Stimulated activated CD4-positive, alpha-beta T cell treated with anti-CD3 and anti-CD28 coated beads, Interleukin-2, amount 100 ng/mL, for 24 hours (primary cell): ENCODE measurements around the gene CDH4.
"Not testable (repeated sequence)": the region's sequence is repeated elsewhere in the genome, so short reads cannot be mapped to it uniquely, and the experiment has no call there.

ENCODE experiments used
- DNase-seq, 2 donors: peaks; one replicate each; pipeline ENCODE4 v3.0.0-alpha.2; 2020

Gene CDH4

GRCh38 chr20:61391812-61392520 lies 139.9 kb downstream of the CDH4 start:
- DNase-seq, result no peak

DNA sequence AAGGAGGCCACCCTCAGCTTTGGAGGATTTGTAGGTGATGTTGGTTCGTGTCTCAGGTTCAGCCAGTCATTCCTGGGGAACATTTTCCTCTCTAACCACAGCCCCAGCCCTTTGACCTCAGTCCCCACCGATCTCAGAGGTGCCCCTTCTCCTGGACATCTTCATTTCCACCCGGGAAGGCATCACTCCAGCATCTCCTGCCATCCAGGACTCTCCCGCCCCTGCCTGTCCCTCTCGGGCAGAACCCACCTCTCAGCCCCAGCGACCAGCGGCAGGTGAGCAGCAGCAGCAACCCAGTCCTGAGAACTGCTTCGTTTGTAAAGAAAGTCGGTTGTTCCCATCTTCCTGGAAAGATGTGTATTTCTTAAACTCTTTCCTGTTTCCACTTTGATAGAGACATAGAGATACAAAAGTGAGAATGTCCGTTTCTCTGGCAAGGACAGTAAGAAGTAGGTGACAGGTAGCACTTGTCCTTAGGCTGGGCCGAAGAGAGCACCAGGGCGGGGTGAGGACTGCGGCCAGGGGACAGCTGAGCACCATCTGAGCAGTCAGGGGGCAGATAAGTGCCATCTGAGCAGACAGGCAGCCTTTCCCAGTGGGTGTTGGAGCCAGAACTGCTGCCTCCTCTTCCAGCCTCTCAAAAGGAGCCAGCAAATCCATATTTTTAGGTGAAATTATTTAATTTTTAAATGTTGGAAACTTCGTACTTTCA lies 142.2 kb downstream of the CDH4 start:
- DNase-seq, result no peak

DNA sequence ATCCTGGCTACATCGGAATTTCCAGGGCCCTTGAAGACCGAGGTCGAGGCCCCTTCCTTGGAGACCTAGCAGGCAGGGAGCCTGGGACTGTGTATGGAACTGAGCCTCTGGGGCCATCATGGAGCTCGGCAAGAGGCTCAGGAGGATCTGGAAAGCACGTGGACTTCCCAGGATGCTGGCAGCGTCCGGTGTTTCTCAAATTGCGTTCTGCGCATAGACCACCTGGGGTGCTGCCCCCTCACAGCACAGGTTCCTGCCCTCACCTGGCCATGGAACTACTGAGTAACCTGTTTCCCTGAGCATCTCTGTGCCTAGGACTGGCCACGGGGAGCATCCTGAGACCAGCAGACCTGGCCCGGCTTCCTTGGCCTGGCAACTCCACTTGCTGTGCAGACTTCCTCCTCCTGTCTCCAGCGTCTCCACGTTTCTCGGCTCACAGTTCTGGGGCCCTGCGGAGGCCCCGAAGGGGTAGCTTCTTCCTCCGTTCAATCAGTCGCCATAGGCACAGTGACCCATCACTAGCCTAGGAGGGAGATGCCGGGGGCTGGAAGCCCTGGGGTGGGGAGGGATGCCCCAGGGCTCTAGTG lies 144.3 kb downstream of the CDH4 start:
- DNase-seq, result no peak

- DNase-seq, result no peak
These were observed 145.1 kb downstream of the CDH4 start for GRCh38 chr20:61397146-61397545.

DNA sequence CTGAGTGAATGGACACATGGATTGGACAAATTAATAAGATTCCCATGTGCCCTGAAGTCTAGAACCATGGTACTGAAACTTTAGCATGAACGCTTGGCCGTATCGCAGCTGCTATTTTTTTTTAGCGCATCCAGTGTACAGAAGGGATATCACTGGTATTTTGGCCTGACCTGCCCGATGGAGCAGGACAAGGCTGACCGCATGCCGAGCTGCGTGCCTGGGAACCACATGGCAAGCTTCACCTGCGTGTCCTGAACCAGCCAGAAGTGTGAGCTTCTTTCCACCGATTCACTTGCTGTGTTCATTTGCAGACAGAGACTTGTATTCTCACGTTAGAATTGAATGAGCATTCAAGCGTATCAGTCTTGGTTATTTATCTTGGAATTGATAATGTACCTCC lies 145.7 kb downstream of the CDH4 start:
- DNase-seq, result no peak

DNA sequence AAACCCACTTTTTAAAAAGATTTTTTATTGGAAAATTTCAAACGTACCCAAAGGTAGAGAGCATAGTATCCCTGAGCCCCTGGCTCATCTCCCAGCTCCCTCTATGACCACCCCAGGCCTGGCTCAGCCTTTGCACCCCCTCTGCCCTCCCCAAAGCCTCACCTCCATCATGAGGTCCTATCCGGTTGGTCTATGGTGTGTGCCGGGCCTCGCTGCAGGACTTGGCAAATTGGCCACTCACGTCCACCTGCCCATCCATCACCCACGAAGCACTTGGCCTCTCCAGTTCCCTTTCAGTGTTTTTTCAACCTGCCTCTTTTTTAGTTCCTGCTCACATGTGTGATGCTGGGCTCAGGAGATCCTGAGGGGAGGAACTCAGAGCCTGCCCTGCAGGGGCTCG lies 147.4 kb downstream of the CDH4 start:
- no peak for DNase-seq

GRCh38 chr20:61400499-61400898 lies 148.4 kb downstream of the CDH4 start:
- DNase-seq, result no peak

GRCh38 chr20:61404303-61404702 lies 152.2 kb downstream of the CDH4 start:
- DNase-seq, result no peak

GRCh38 chr20:61405007-61405406 lies 152.9 kb downstream of the CDH4 start:
- no peak for DNase-seq

- DNase-seq, result not testable (repeated sequence)
These were observed 154.7 kb downstream of the CDH4 start for GRCh38 chr20:61406773-61407172.

GRCh38 chr20:61407561-61407960 lies 155.5 kb downstream of the CDH4 start:
- DNase-seq, result no peak

DNA sequence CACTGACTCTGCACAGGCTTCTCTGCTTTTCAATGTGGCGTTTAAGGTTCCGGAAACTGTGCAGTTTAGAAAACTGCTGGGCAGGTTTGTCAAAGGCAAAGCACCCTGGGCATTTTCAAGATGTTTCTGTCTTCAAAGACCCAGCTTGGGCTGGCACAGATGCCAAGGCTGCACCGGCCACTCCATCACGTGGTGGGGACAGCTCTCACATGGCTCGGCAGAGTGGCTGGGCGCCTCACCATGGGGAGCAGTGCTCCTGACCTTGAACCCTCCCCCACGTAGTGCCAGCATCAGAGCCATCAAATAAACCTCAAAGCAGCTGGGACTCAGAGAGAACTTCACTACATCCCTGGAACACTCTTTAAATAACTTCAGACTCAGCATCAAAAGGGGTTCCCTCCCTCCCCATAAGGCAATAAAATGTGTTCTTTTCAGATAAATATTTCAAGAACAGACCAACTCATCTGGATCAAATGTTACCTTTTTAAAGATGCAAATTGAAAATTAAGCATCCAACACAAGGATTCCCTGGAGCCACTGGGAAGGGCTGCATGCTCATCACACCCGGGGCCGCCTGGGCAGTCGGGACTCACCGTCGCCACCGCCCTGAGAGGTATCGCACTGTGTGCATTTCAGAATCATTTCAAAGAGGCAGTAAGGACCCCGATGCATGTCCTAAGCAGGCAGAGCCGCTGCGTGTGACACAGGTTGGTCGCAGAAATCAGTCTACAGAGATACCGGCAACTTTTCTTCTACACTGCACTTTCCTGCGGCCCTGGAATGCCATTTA lies 157.1 kb downstream of the CDH4 start:
- no peak for DNase-seq

DNA sequence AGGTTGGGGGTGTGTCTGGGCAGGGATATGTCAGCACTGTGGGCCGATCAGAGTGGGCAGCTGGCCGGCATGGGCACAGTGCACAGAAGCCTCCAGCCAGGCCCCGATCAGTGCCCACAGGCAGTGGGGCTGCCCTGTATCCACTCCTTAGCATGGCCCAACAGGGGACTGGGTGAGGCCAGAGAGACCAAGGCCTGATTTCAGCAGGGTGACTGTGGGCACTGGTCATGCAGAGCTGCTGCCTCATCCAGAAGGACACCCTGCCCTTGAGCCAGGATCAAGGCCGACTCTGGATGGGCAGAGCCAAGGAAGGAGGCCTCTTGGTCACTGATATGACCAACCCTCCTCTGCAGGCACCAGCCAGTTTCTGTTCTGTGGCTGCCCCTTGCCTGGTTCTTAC lies 159.7 kb downstream of the CDH4 start:
- DNase-seq, result no peak

DNA sequence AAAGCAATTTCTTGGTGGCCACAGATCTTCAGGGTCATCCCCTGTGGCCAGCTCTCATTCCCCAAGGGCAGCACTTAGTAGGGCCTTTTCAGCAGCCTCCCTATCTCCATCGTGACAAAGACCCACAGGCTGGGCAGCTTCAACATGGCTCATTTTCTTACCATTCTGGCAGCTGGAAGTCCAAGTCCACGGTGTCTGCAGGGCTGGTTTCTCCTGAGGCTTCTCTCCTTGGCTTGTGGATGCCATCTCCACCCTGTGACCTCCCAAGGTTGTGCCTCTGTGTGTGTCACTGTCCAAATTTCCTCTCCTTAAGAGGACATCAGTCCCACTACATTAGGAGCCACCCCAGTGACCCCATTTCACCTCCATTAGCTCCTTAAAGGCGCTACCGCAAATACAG lies 161.7 kb downstream of the CDH4 start:
- DNase-seq, result no peak

- no peak for DNase-seq
These were observed 162.5 kb downstream of the CDH4 start for GRCh38 chr20:61414455-61414991.

DNA sequence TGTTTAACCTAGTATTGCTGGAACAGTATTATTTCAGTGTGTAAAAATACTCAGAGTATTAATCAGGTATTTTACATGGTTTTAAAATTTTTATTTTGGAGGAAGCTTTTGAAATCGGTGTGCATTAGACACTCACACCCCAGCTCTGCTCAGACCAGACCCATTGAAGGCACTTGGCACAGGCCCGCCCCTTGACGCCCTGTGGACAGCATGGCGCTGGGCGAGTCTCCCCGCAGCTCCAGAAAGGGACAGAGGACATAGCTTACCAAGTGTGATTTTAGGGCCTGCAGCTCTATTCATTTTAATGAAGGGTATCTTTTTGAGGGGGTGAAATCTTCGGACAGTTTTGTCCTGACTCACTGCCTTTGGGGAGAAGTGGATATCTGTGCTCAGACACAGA lies 164.5 kb downstream of the CDH4 start:
- DNase-seq, result no peak

DNA sequence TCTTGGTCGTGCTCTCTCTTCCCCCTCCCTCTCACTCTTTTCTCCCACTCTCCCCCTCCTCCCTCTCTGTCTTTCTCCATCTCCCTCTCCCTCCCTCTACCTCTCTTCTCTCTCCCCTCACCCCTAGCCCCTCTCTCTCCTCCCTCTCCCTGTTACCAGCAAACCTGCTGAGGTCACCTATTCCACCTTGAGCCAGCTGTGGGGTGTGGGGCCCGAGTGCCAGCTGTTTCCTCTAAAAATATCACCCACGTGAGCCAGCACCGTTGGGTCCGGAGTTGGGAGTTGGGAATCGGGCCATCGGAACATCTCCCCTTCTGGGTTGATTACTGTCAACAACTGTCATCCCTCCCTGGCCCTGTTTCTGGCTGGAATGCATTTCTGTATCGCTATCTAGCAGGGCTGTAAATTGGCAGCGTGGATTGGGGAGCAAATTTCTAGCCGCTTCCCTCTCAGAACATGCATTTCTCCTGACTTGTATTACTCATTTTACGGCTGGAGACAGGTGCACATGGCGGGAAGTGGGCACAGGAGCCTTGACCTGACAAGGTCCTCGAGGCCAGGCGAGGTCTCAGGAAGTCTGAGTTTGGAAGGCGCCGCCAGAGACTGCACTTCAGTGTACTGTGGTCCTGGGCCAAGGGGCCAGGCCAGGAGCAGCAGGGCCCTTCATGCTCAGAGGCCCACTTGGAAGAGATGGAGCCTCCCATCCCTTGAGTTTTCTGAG lies 165.3 kb downstream of the CDH4 start:
- DNase-seq, result no peak

- DNase-seq, result no peak
These were observed 166.9 kb downstream of the CDH4 start for GRCh38 chr20:61419010-61419409.

GRCh38 chr20:61419501-61419900 lies 167.4 kb downstream of the CDH4 start:
- DNase-seq, result no peak

- no peak for DNase-seq
These were observed 168.0 kb downstream of the CDH4 start for GRCh38 chr20:61420056-61420455.

- DNase-seq, result no peak
These were observed 168.7 kb downstream of the CDH4 start for GRCh38 chr20:61420781-61421180.

DNA sequence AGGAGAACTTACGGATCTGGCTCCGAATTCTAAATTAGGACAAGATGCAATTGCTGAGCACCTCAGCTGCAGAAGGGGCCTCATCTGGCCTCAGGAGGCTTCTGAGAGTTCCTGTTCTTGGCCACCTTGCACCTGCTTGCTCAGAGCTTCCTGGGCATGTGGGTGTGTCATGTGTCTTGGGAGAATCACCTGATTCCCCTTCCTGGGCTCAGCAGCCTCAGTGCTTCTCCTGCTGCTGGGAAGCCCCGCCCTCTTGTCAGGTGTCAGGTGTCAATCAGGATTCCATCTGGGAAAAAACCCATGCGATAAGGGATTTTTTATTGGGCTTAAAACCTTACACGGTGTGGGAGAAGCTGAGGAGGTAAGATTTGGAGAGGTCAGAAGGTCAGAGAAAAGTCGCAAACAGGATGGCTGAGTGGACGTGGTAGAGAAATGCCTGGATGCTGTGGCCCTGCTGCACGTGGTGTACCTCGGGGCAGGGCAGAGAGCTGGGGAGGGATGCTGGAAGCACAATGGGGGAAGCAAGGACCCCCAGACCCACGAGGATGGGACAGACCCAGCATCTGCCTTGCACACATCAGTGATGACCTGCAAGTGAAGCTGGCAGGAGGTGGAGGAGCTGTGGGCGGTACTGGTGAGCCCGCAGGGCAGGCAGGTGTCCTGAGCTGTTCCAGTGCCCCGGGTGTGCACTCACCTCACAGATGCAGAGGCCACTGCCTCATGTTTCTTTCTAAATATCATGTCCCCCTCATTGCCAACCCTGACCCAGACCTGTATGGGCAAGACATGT lies 170.8 kb downstream of the CDH4 start:
- no peak for DNase-seq
